A673 (cell line): ENCODE data around the gene SH3BP2.

Source experiments
- EZH2 ChIP-seq: fragments of 200-600 bp; sonication (generic); IDR thresholded peaks from 2 replicates; pipeline ENCODE4 v1.6.1; 2017; ENCODE audit warnings: borderline replicate concordance, low read depth, mild to moderate bottlenecking, mixed read lengths, antibody characterized with exemption, low read length; ENCODE audit not compliant: poor library complexity, severe bottlenecking
- TF ChIP-seq, protein P1 (sequence below): fragments of 300-800, 200-600 bp; sonication (generic); conservative IDR thresholded peaks from 2 replicates; pipeline ENCODE4 v1.5.1; 2017; ENCODE audit warnings: low read depth, mild to moderate bottlenecking, antibody characterized with exemption, low read length, moderate library complexity, mixed read lengths

DNA sequence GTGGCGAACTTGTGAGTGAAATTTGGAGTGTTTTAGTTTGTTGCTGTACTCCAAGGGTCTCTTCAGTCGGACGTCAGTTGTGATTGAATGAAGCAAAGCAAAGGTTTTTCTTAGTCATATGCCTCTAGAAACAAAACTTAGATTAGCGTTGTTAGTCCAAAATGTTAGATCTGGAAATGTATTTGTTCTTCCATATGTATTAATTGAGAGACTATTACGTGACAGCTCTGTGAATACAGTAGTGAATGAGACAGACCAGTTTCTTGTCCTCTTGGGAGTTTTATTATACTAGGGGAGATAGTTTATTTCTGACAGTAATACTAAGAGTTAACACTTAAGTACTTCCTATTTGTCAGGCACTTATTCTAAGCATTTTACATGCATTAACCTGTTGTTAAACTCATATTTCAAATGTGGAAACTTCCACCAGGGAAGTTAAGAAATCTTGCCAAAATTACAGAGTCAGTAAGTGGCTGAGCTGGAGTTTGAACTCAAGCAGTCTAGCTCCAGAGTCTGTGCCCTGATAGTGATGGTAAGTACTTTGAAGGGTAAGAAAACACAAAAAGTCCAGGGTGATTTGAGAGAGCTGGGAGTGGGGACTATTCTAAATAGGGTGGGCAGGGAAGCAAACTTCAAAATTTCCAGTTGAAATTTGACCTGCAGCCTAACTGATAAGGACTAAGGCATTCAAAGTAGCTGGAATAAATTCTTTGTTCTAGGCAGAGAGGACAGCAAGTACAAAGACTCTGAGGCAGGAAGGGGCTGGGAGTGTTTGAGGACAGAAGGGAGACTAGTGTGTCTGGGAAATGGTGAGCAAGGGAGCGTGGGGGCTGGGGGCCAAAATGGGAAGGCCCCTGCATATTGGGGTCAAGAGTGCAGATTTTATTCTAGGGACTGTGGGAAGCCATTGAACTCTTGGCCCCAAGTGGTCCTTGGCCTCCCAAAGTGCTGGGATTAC, 67.8 kb downstream of the SH3BP2 start:
- TF ChIP-seq, protein P1, sequence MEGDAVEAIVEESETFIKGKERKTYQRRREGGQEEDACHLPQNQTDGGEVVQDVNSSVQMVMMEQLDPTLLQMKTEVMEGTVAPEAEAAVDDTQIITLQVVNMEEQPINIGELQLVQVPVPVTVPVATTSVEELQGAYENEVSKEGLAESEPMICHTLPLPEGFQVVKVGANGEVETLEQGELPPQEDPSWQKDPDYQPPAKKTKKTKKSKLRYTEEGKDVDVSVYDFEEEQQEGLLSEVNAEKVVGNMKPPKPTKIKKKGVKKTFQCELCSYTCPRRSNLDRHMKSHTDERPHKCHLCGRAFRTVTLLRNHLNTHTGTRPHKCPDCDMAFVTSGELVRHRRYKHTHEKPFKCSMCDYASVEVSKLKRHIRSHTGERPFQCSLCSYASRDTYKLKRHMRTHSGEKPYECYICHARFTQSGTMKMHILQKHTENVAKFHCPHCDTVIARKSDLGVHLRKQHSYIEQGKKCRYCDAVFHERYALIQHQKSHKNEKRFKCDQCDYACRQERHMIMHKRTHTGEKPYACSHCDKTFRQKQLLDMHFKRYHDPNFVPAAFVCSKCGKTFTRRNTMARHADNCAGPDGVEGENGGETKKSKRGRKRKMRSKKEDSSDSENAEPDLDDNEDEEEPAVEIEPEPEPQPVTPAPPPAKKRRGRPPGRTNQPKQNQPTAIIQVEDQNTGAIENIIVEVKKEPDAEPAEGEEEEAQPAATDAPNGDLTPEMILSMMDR: no peak
- TF ChIP-seq EZH2: no peak
